ENCODE results near the gene SPACA6.
A peak's percentile ranks its signal among the peaks of the same experiment; 100 is the strongest.

SPACA6 gene

GRCh38 chr19:51694318-51695085 lies 1.4 kb downstream of the SPACA6 start:
- no peak overlapping the region for H3K27ac Mint-ChIP-seq
- peaks cover under 1% of the 10 kb centered on the region for H3K9me3 Mint-ChIP-seq
- no peaks in the 10 kb centered on the region for H3K27me3 Mint-ChIP-seq (ENCODE audit: low read depth)
- H3K4me3 Mint-ChIP-seq: no peak overlapping the region
- peaks cover 10% of the 10 kb centered on the region for H3K4me1 Mint-ChIP-seq (ENCODE audit: low read depth)
- H3K36me3 Mint-ChIP-seq (ENCODE audit: low read depth): peaks cover 14% of the 10 kb centered on the region

- Mint-ChIP-seq H3K9me3 (peaks cover 3% of the 10 kb centered on the region), H3K4me3 (no peak overlapping the region), H3K27ac (no peak overlapping the region), H3K36me3 (ENCODE audit: low read depth) (peaks cover 16% of the 10 kb centered on the region), H3K27me3 (ENCODE audit: low read depth) (no peaks in the 10 kb centered on the region), H3K4me1 (ENCODE audit: low read depth) (peaks cover 9% of the 10 kb centered on the region)
These were observed 2.0 kb downstream of the SPACA6 start for GRCh38 chr19:51695088-51695487.

GRCh38 chr19:51695702-51696315 lies 2.7 kb downstream of the SPACA6 start:
- Mint-ChIP-seq H3K4me3 (no peak overlapping the region), H3K27ac (no peak overlapping the region), H3K27me3 (ENCODE audit: low read depth) (no peaks in the 10 kb centered on the region)

GRCh38 chr19:51696606-51697005 lies 3.5 kb downstream of the SPACA6 start:
- Mint-ChIP-seq H3K4me3 (no peak overlapping the region), H3K9me3 (peaks cover 3% of the 10 kb centered on the region), H3K36me3 (ENCODE audit: low read depth) (peaks cover 16% of the 10 kb centered on the region), H3K27ac (no peak overlapping the region), H3K27me3 (ENCODE audit: low read depth) (no peaks in the 10 kb centered on the region), H3K4me1 (ENCODE audit: low read depth) (peaks cover 4% of the 10 kb centered on the region)

More at GRCh38 chr19:51695702-51696315, 2.7 kb downstream of the SPACA6 start:
- peaks cover 16% of the 10 kb centered on the region for H3K36me3 Mint-ChIP-seq (ENCODE audit: low read depth)
- H3K4me1 Mint-ChIP-seq (ENCODE audit: low read depth): peaks cover 8% of the 10 kb centered on the region
- peaks cover 3% of the 10 kb centered on the region for H3K9me3 Mint-ChIP-seq

GRCh38 chr19:51697169-51697776 lies 4.1 kb downstream of the SPACA6 start:
- peaks cover 18% of the 10 kb centered on the region for H3K36me3 Mint-ChIP-seq (ENCODE audit: low read depth)
- H3K4me3 Mint-ChIP-seq: no peak overlapping the region
- no peak overlapping the region for H3K27ac Mint-ChIP-seq
- H3K27me3 Mint-ChIP-seq (ENCODE audit: low read depth): no peaks in the 10 kb centered on the region
- peaks cover 4% of the 10 kb centered on the region for H3K4me1 Mint-ChIP-seq (ENCODE audit: low read depth)
- H3K9me3 Mint-ChIP-seq: peaks cover 3% of the 10 kb centered on the region

GRCh38 chr19:51698296-51698695 lies 5.2 kb downstream of the SPACA6 start:
- H3K27ac Mint-ChIP-seq: no peak overlapping the region
- H3K4me3 Mint-ChIP-seq: no peak overlapping the region
- peaks cover 6% of the 10 kb centered on the region for H3K27me3 Mint-ChIP-seq (ENCODE audit: low read depth)
- H3K4me1 Mint-ChIP-seq (ENCODE audit: low read depth): peaks cover 9% of the 10 kb centered on the region
- H3K9me3 Mint-ChIP-seq: peaks cover 3% of the 10 kb centered on the region
- peaks cover 16% of the 10 kb centered on the region for H3K36me3 Mint-ChIP-seq (ENCODE audit: low read depth)

- peaks cover 3% of the 10 kb centered on the region for H3K9me3 Mint-ChIP-seq
- peaks cover 7% of the 10 kb centered on the region for H3K4me1 Mint-ChIP-seq (ENCODE audit: low read depth)
- H3K27ac Mint-ChIP-seq: no peak overlapping the region
- H3K36me3 Mint-ChIP-seq (ENCODE audit: low read depth): peaks cover 16% of the 10 kb centered on the region
- no peak overlapping the region for H3K4me3 Mint-ChIP-seq
- H3K27me3 Mint-ChIP-seq (ENCODE audit: low read depth): peaks cover 7% of the 10 kb centered on the region
These were observed 6.0 kb downstream of the SPACA6 start for GRCh38 chr19:51699170-51699569.

GRCh38 chr19:51701468-51702100 lies 8.5 kb downstream of the SPACA6 start:
- H3K9me3 Mint-ChIP-seq: peaks cover 3% of the 10 kb centered on the region
- H3K27me3 Mint-ChIP-seq (ENCODE audit: low read depth): peaks cover 7% of the 10 kb centered on the region
- H3K36me3 Mint-ChIP-seq (ENCODE audit: low read depth): peaks cover 25% of the 10 kb centered on the region
- H3K4me3 Mint-ChIP-seq: no peak overlapping the region
- H3K4me1 Mint-ChIP-seq (ENCODE audit: low read depth): peaks cover 21% of the 10 kb centered on the region
- no peak overlapping the region for H3K27ac Mint-ChIP-seq

GRCh38 chr19:51702103-51702824 lies 9.1 kb downstream of the SPACA6 start:
- H3K27ac Mint-ChIP-seq: peak overlapping the region; percentile 56
- H3K27me3 Mint-ChIP-seq (ENCODE audit: low read depth): peaks cover 7% of the 10 kb centered on the region
- H3K36me3 Mint-ChIP-seq (ENCODE audit: low read depth): peaks cover 26% of the 10 kb centered on the region
- peaks cover 21% of the 10 kb centered on the region for H3K4me1 Mint-ChIP-seq (ENCODE audit: low read depth)
- peak overlapping the region; percentile 56 for H3K4me3 Mint-ChIP-seq
- peaks cover 3% of the 10 kb centered on the region for H3K9me3 Mint-ChIP-seq

GRCh38 chr19:51702825-51703574 lies 9.9 kb downstream of the SPACA6 start:
- Mint-ChIP-seq H3K4me1 (ENCODE audit: low read depth) (peaks cover 21% of the 10 kb centered on the region), H3K36me3 (ENCODE audit: low read depth) (peaks cover 26% of the 10 kb centered on the region), H3K4me3 (peak overlapping the region; percentile 84), H3K27me3 (ENCODE audit: low read depth) (peaks cover 7% of the 10 kb centered on the region), H3K9me3 (peaks cover 3% of the 10 kb centered on the region), H3K27ac (peak overlapping the region; percentile 58)

GRCh38 chr19:51703575-51704515 lies 10.7 kb downstream of the SPACA6 start:
- Mint-ChIP-seq H3K4me3 (peak overlapping the region; percentile 84), H3K27ac (peak overlapping the region; percentile 86), H3K4me1 (ENCODE audit: low read depth) (peaks cover 21% of the 10 kb centered on the region), H3K27me3 (ENCODE audit: low read depth) (peaks cover 7% of the 10 kb centered on the region), H3K9me3 (peaks cover 3% of the 10 kb centered on the region), H3K36me3 (ENCODE audit: low read depth) (peaks cover 21% of the 10 kb centered on the region)

- Mint-ChIP-seq H3K9me3 (peaks cover under 1% of the 10 kb centered on the region), H3K36me3 (ENCODE audit: low read depth) (peaks cover 19% of the 10 kb centered on the region), H3K27me3 (ENCODE audit: low read depth) (peaks cover 7% of the 10 kb centered on the region), H3K4me1 (ENCODE audit: low read depth) (peaks cover 21% of the 10 kb centered on the region), H3K4me3 (peak overlapping the region; percentile 84), H3K27ac (peak overlapping the region; percentile 86)
These were observed 11.5 kb downstream of the SPACA6 start for GRCh38 chr19:51704626-51705025.

GRCh38 chr19:51706296-51706695 lies 13.2 kb downstream of the SPACA6 start:
- Mint-ChIP-seq H3K9me3 (no peaks in the 10 kb centered on the region), H3K36me3 (ENCODE audit: low read depth) (peaks cover 18% of the 10 kb centered on the region), H3K4me3 (peak overlapping the region; percentile 43), H3K27ac (peak overlapping the region; percentile 83), H3K27me3 (ENCODE audit: low read depth) (peaks cover 12% of the 10 kb centered on the region), H3K4me1 (ENCODE audit: low read depth) (peaks cover 21% of the 10 kb centered on the region)
